ENCODE results near the gene RNF148.
"Not testable (repeated sequence)": the region's sequence is repeated elsewhere in the genome, so short reads cannot be mapped to it uniquely, and the experiment has no call there.

RNF148 gene

DNA sequence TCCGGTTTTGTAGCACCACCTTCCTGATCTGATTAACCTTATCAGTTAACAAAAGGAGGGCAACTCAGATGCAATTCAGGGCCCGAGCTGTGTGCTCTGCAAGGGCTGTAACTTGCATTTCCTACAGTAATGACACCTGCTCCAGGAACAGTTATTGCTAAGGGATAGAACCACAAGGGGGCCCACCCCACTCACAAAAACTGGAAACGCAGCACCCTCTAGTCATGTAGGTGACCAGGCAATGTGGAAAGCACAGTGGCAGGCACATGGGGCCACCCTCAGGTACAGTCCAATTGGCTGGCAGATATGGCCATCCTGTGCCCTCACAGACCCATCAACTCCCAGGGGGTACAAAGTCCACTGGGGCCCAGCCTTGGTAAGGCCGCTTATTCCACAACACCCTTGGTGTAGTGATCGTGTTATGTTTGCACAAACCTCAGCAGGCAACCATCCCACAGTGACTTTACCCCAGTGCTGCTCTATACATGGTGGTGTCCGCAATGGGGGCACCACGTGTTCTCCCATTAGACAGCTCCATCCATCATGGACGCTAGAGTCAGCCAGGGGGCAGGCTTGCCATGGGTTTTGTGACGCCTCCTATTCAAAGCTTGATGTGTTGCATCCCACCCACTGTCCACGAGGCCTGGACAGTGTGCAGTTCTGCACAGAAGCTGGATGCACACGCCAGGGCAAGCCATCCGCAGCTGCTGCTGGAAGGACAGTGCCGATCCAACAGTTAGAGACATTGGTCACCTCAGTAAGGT lies 13.2 kb downstream of the RNF148 start:
- no peak for DNase-seq (ENCODE audit: low read depth)

DNA sequence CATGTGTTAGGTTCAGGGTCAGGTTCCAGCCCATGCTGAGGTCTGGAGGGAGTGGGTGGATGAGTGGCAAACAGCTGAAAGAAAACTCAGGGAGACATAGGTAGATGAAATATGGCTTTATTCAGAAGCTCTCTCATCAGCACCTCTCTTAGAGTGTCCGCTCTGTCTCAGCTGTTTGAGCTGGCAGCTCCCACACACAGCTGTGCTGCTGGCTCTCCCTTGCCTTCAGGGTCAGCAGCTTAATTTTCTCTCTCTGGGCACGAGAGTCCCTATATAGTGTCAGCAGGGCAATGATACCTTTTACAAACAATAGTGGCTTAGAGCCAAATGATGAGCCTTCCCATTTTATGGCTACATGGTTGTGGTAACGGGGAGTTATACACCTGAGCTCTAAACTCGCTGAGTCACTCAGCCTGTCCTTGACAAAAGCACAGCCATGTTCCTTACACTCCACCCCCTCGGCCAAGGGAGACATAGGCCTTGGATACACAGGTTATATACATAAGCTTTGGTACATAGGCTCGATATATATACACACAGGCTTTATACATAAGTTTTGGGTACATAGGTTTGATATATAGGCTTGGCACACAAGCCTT lies 14.2 kb downstream of the RNF148 start:
- no peak for DNase-seq (ENCODE audit: low read depth)

DNA sequence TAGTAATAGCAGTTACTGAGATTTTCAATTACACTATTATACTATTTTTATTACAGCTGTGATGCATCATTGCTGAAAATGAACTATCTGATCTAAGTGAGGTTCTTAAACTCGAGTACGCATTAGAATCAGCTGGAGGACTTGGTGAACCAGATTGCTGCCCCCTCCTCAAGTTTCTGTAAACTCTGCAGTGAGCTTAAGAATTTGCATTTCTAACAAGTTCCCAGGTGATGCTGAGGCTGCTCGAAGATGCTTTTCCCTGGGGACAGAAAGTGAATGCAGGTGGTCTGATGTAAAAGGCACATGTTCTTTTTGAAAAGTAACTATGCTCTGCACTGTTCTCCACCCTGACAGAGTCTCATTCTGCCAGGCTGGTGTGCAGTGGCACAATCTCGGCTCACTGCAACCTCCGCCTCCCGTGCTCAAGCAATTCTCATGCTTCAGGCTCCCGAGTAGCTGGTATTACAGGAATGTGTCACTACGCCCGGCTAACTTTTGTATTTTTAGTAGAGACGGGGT lies 16.3 kb downstream of the RNF148 start:
- DNase-seq (ENCODE audit: low read depth) = no peak

GRCh38 chr7:122684504-122684903 lies 18.2 kb downstream of the RNF148 start:
- DNase-seq (ENCODE audit: low read depth) = no peak

DNA sequence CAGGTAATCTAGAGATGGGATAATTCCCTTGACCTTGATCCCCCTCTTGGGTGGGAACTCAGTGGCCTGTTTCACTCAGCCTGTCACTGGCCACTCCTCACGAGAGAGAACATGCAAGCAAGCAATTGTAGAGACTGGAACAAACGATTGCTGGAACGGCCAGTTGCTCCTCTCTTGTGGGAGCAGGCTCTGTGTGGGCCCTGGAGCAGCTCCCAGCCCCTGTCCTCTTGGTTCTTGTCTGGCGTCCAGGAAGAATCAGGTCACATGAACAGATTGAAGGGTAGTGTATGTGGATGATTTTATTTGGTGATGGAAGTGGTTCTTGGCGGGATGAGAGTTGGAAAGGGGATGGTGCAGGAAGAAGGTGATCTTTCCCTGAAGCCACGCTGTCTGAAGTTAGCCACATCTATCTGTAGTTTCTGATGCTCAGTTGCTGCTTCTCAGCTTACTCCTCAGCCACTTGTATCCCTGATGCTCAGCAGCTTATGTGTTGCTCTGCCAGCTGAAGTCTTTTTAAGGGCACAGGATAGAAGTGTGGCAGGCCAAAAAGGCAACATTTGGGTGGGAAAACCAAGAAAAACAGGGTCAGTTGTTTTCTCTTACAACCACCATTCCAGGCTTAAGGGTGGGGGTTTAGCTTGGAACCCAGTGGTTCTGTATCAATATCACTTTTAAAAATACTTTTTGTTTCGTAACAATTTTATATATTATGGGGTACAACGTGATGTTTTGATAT lies 19.7 kb downstream of the RNF148 start:
- DNase-seq (ENCODE audit: low read depth) = no peak

GRCh38 chr7:122681186-122681585 lies 21.5 kb downstream of the RNF148 start:
- not testable (repeated sequence) for DNase-seq (ENCODE audit: low read depth)

- DNase-seq (ENCODE audit: low read depth) = no peak
Measured at GRCh38 chr7:122679813-122680212, 22.9 kb downstream of the RNF148 start.

- not testable (repeated sequence) for DNase-seq (ENCODE audit: low read depth)
Measured at GRCh38 chr7:122679269-122679709, 23.4 kb downstream of the RNF148 start.

DNA sequence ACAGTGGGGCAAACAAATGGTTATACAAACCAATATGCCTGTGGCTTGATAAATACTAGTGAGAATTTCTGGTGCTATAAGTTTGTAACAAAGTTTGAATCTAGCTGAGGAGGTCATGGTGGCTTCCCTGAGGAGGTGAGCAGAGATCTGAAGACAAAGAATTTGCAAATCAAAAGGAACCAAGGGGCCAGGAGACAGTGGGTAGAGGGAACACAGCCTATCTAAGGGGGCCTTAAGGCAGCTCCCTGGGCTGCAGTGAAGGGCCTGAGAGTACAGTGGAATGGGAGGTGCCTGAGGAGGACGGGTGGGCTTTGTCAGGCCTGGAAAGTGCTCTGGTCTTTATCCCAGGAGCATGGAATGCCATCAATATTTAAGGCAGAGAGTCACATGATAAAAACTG lies 25.6 kb downstream of the RNF148 start:
- no peak for DNase-seq (ENCODE audit: low read depth)

GRCh38 chr7:122676466-122676865 lies 26.3 kb downstream of the RNF148 start:
- DNase-seq (ENCODE audit: low read depth) = no peak

DNA sequence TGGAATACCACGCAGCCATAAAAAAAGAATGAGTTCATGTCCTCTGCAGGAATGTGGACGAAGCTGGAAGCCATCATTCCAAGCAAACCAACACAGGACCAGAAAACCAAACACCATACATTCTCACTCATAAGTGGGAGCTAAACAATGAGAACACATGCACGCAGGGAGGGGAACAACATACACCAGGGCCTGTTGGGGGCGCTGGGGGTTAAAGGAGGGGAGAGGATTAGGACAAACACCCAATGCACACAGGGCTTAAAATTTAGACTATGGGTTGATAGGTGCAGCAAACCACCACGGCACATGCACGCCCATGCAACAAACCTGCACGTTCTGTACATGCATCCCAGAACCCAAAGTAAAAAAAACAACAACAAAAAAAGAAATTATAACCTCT lies 27.1 kb downstream of the RNF148 start:
- DNase-seq (ENCODE audit: low read depth) = no peak

DNA sequence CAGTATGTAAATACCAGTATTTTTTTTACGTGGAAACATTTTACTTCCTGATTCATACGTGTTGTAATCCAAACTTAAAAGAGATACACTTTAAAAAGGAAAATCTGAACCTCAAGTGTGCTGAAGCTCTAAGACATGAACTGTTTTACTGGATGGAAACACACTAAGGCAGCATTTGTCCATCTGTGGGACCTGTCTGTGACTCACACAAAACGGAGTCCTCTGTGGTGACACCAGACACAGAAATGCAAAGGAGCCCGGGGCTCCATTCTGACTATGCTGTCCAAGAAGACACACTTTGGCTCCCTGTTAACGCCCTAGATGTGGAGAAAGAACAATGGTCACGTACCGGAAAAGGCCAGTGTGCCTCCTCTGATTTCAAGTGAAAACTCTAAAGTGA lies 27.7 kb downstream of the RNF148 start:
- no peak for DNase-seq (ENCODE audit: low read depth)

GRCh38 chr7:122674502-122674901 lies 28.2 kb downstream of the RNF148 start:
- no peak for DNase-seq (ENCODE audit: low read depth)

GRCh38 chr7:122673951-122674350 lies 28.8 kb downstream of the RNF148 start:
- DNase-seq (ENCODE audit: low read depth) = no peak

- DNase-seq (ENCODE audit: low read depth) = no peak
Measured at GRCh38 chr7:122672536-122672935, 30.2 kb downstream of the RNF148 start.

- DNase-seq (ENCODE audit: low read depth) = no peak
Measured at GRCh38 chr7:122663733-122664132, 39.0 kb downstream of the RNF148 start.

DNA sequence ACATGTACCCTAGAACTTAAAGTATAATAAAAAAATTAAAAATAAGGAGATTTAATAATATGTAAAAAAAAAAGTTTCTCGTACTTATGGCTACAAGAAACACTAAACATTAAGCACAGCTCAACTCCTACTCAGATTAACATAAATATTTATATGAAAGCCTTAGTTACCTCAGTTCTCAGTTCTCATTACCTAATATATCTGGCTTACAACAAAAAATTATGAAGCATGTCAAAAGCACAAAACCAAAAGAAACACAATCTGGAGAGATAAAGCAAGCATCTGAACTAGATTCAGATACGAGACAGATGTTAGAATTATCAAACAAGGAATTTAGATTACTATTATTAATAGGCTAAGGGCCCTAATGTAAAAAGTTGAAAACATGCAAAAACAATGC lies 43.9 kb downstream of the RNF148 start:
- no peak for DNase-seq (ENCODE audit: low read depth)

GRCh38 chr7:122653685-122654084 lies 49.0 kb downstream of the RNF148 start:
- no peak for DNase-seq (ENCODE audit: low read depth)

- DNase-seq (ENCODE audit: low read depth) = no peak
Measured at GRCh38 chr7:122652876-122653275, 49.8 kb downstream of the RNF148 start.

Measured in activated T-cell treated with anti-CD3 and anti-CD28 coated beads for 48 hours (primary cell).